Measurements from ENCODE around the gene SPC24.
"Not testable (repeated sequence)": the region's sequence is repeated elsewhere in the genome, so short reads cannot be mapped to it uniquely, and the experiment has no call there.

The SPC24 gene

DNA sequence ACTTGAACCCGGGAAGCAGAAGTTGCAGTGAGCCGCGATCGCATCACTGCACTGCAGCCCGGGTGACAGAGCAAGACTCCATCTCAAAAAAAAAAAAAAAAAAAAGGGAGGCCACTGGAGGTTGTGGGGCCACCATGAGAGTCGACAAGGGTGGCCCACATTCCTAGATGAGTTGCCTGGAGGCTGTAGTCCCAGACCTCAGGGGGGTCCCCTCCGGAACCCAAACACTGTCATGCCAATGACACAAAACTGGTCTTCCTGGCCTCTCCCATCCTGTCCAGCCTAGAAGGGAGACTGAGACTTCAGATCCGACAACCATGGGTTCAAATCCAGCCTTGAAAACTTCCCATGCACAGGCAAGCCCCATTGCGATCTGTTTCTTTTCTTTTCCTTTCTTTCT lies 14.7 kb downstream of the SPC24 start:
- Histone ChIP-seq H3K4me1 (ENCODE audit: insufficient read depth, low read length, severe bottlenecking) (peaks cover 23% of the 10 kb centered on the region), H3K4me3 (ENCODE audit: low read depth, low read length, poor library complexity, severe bottlenecking) (no peak overlapping the region), H3K27me3 (ENCODE audit: insufficient read depth, low read length) (no peaks in the 10 kb centered on the region), H3K36me3 (ENCODE audit: insufficient read depth, low read length) (peaks cover 14% of the 10 kb centered on the region), H3K9me2 (ENCODE audit: low read depth, low read length) (no peaks in the 10 kb centered on the region), H3K27ac (ENCODE audit: low read depth, low read length, poor library complexity, severe bottlenecking) (no peak overlapping the region), H4K20me1 (ENCODE audit: insufficient read depth, low read length) (no peaks in the 10 kb centered on the region), H3K79me2 (ENCODE audit: insufficient read depth, low read length) (no peaks in the 10 kb centered on the region), H3K9me3 (ENCODE audit: low read length) (no peaks in the 10 kb centered on the region), H3K4me2 (ENCODE audit: low read length) (no peak overlapping the region), H3K9ac (ENCODE audit: low read length) (no peak overlapping the region), H2AFZ (ENCODE audit: low read length) (no peak overlapping the region), H3F3A (ENCODE audit: insufficient read depth, low read length) (0 out of 2 replicates have a peak, but pooled peaks cover 3% of the 10 kb centered on the region)
- no peak for TF ChIP-seq EZH2 (IDR thresholded peaks at IDR 0.05; ENCODE audit: borderline replicate concordance, low read length)
- TF ChIP-seq, protein P1, sequence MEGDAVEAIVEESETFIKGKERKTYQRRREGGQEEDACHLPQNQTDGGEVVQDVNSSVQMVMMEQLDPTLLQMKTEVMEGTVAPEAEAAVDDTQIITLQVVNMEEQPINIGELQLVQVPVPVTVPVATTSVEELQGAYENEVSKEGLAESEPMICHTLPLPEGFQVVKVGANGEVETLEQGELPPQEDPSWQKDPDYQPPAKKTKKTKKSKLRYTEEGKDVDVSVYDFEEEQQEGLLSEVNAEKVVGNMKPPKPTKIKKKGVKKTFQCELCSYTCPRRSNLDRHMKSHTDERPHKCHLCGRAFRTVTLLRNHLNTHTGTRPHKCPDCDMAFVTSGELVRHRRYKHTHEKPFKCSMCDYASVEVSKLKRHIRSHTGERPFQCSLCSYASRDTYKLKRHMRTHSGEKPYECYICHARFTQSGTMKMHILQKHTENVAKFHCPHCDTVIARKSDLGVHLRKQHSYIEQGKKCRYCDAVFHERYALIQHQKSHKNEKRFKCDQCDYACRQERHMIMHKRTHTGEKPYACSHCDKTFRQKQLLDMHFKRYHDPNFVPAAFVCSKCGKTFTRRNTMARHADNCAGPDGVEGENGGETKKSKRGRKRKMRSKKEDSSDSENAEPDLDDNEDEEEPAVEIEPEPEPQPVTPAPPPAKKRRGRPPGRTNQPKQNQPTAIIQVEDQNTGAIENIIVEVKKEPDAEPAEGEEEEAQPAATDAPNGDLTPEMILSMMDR (IDR thresholded peaks at IDR 0.05; ENCODE audit: low read length) = no peak

DNA sequence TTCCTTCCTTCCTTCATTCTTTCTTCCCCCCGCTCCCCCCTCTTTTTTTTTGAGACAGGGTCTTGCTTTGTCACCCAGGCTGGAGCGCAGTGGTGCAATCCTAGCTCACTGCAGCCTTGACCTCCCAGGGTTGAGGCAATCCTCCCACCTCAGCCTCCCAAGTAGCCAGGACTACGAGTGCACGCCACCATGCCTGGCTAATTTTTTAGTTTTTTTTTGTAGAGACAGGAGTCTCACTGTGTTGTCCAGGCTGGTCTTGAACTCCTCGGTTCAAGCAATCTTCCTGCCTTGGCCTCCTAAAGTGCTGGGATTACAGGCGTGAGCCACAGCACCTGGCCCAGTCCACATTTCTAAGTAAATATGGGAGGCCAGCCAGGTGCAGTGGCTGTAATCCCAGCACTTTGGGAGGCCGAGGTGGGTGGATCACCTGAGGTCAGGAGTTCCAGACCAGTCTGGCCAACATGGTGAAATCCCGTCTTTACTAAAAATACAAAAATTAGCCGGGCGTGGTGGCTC lies 15.5 kb downstream of the SPC24 start:
- H3K9me2 ChIP-seq (ENCODE audit: low read depth, low read length); H3K27me3 ChIP-seq (ENCODE audit: insufficient read depth, low read length); H3K36me3 ChIP-seq (ENCODE audit: insufficient read depth, low read length); H4K20me1 ChIP-seq (ENCODE audit: insufficient read depth, low read length); H3K9ac ChIP-seq (ENCODE audit: low read length); H3K4me3 ChIP-seq (ENCODE audit: low read depth, low read length, poor library complexity, severe bottlenecking); H3K9me3 ChIP-seq (ENCODE audit: low read length); H3K27ac ChIP-seq (ENCODE audit: low read depth, low read length, poor library complexity, severe bottlenecking); H3K4me2 ChIP-seq (ENCODE audit: low read length); H3F3A ChIP-seq (ENCODE audit: insufficient read depth, low read length); H3K79me2 ChIP-seq (ENCODE audit: insufficient read depth, low read length); H2AFZ ChIP-seq (ENCODE audit: low read length): not testable (repeated sequence)
- peaks cover 23% of the 10 kb centered on the region for H3K4me1 ChIP-seq (ENCODE audit: insufficient read depth, low read length, severe bottlenecking)

GRCh38 chr19:11138601-11139300 lies 16.8 kb downstream of the SPC24 start:
- Histone ChIP-seq H3K79me2 (ENCODE audit: insufficient read depth, low read length) (no peaks in the 10 kb centered on the region), H2AFZ (ENCODE audit: low read length) (no peak overlapping the region), H3F3A (ENCODE audit: insufficient read depth, low read length) (0 out of 2 replicates have a peak, but pooled peaks cover 3% of the 10 kb centered on the region), H3K4me3 (ENCODE audit: low read depth, low read length, poor library complexity, severe bottlenecking) (no peak overlapping the region), H3K36me3 (ENCODE audit: insufficient read depth, low read length) (no peaks in the 10 kb centered on the region; the same call in 1 of the 2 replicates), H3K4me2 (ENCODE audit: low read length) (no peak overlapping the region), H4K20me1 (ENCODE audit: insufficient read depth, low read length) (no peaks in the 10 kb centered on the region), H3K27me3 (ENCODE audit: insufficient read depth, low read length) (no peaks in the 10 kb centered on the region), H3K9me2 (ENCODE audit: low read depth, low read length) (no peaks in the 10 kb centered on the region), H3K9ac (ENCODE audit: low read length) (no peak overlapping the region), H3K9me3 (ENCODE audit: low read length) (no peaks in the 10 kb centered on the region), H3K4me1 (ENCODE audit: insufficient read depth, low read length, severe bottlenecking) (peaks cover 20% of the 10 kb centered on the region), H3K27ac (ENCODE audit: low read depth, low read length, poor library complexity, severe bottlenecking) (no peak overlapping the region)
- no peak for TF ChIP-seq EZH2 (IDR thresholded peaks at IDR 0.05; ENCODE audit: borderline replicate concordance, low read length)
- TF ChIP-seq, protein P1 (IDR thresholded peaks at IDR 0.05; ENCODE audit: low read length) = no peak
